Adrenal gland (tissue), 12 donors: ENCODE data around the gene MFN2. TPM values are rescaled to one million over a fixed set of nuclear protein-coding genes. Genes with fewer than 3 reads are reported as not detected.

Source experiments
- DNase-seq, 7 donors: peaks; one replicate each; pipeline ENCODE4 v3.0.0-alpha.2; 2019 to 2020
- H3K27ac ChIP-seq, 5 donors: fragments of 200-600 bp; sonication (generic) in 4 of 5; 1 replicate in 3 of 5; 2 replicates in 2 of 5; pipeline versions ENCODE4 v1.5.1 to v1.8.0; 2016 to 2020; ENCODE audit warnings: mild to moderate bottlenecking in 1 of 5
- H3K27me3 ChIP-seq: fragments of 200-600 bp; 2 replicates; pipeline ENCODE4 v1.8.0; 2021
- H3K36me3 ChIP-seq, 2 donors: fragments of 200-600 bp; replicated peaks in 1 of 2; 1 replicate in 1 of 2; 2 replicates in 1 of 2; pipeline versions ENCODE4 v1.5.1 to v1.8.0; 2018 to 2022
- H3K4me1 ChIP-seq, 2 donors: fragments of 200-600 bp; replicated peaks in 1 of 2; 1 replicate in 1 of 2; 2 replicates in 1 of 2; pipeline versions ENCODE4 v1.5.1 to v1.8.0; 2018 to 2021
- H3K4me3 ChIP-seq, 4 donors: fragments of 200-600 bp; sonication (generic) in 3 of 4; one replicate each; pipeline ENCODE4 v1.5.1; 2016 to 2018
- H3K9me3 ChIP-seq, 3 donors: fragments of 200-600 bp; sonication (generic) in 1 of 3; replicated peaks in 1 of 3; 1 replicate in 2 of 3; 2 replicates in 1 of 3; pipeline versions ENCODE4 v1.5.1 to v1.8.0; 2016 to 2021
- CTCF ChIP-seq, 6 experiments: fragments of 450-650 bp in 4 of 6; fragments of 200-600 bp in 2 of 6; sonication (generic) in 1 of 6; IDR thresholded peaks; 1 replicate in 5 of 6; 2 replicates in 1 of 6; pipeline versions ENCODE4 v1.5.1 to v1.8.0; 2016 to 2021; ENCODE audit warnings: antibody characterized with exemption in 6 of 6, mild to moderate bottlenecking in 2 of 6, moderate library complexity in 1 of 6
- POLR2A ChIP-seq, 2 donors: fragments of 450-650 bp; IDR thresholded peaks; one replicate each; pipeline ENCODE4 v1.6.1; 2017; ENCODE audit warnings: antibody characterized with exemption in 2 of 2, mild to moderate bottlenecking in 2 of 2, moderate library complexity in 1 of 2
- WGBS, 4 donors: extraction: QIAGEN DNeasy Blood & Tissue Kit in 2 of 4; methylation state at CpG; one replicate each; pipeline versions ENCODE4 v1.1.5 to v1.1.7; 2013 to 2017; 5-methylcytosine and 5-hydroxymethylcytosine counted together
- intact Hi-C, 2 donors: fragments of 100-400 bp; cut with DNase I; formaldehyde crosslinking; loops; one replicate each; pipeline versions ENCODE4 v1.14.1 to v1.15.0; 2022 to 2023
- polyA plus RNA-seq, 3 donors: library from polyadenylated mRNA; stranded (reverse); fragments of 200-250 nt in 2 of 3; fragments of 350-450 nt in 1 of 3; fragmentation: Illumina TruSeq in 1 of 3; extraction: RNeasy Lipid Tissue Mini Kit (QIAGEN cat#74804) in 1 of 3; gene quantifications; one replicate each; pipeline ENCODE4 v1.2.3, GENCODE V29; 2013 to 2014
- total RNA-seq, 9 donors: library from RNA; depleted of rRNA in 4 of 9; stranded (reverse); fragments of >200 nt in 4 of 9; fragments of 120-200 nt in 1 of 9; fragmentation: NEBNext Ultra II Directional in 1 of 9; extraction: Animal tissue kit (Norgen Biotek cat#: 25700) in 1 of 9; gene quantifications; one replicate each; pipeline versions ENCODE4 v1.1.0 to v1.2.4, GENCODE V29; 2013 to 2023
- donor health status: healthy with polysubstance abuse.
- donor health status: Bipolar disorder and iron deficiency.
- donor health status: DM: yes; HTN: yes; CAD: no.
- donor health status: DM: no; HTN: no; CAD: no.
- donor health status: DM: no; HTN: no; CAD: no.
- donor health status: DM: yes; HTN: yes; CAD: no.

The MFN2 gene
- total and polyA plus RNA-seq, 12 donors = 26.6 to 103 (median 63.5) TPM

GRCh38 chr1:11955221-11955620, 25.0 kb upstream of the MFN2 start:
- Histone ChIP-seq H3K36me3 (peaks cover 0 to 63% of the 10 kb centered on the region in 2 donors), H3K9me3 (no peaks in the 10 kb centered on the region), H3K27ac (no peak overlapping the region), H3K27me3 (no peaks in the 10 kb centered on the region), H3K4me1 (peaks cover 0 to under 1% of the 10 kb centered on the region in 2 donors), H3K4me3 (no peak overlapping the region)
- no peak for TF ChIP-seq POLR2A (IDR thresholded peaks at IDR 0.05)
- no peak for TF ChIP-seq CTCF (IDR thresholded peaks at IDR 0.05)
- no peak for DNase-seq
- WGBS, 4 donors = 78 to 86% (median 80%) methylated on average over 5 to 6 of the region's 6 CpGs
- intact Hi-C loops = no loop called here

- Histone ChIP-seq H3K36me3 (peaks cover 0 to 49% of the 10 kb centered on the region in 2 donors), H3K27ac (no peak overlapping the region)
- 93 to 100% (median 96%) methylated on average over 5 of the region's 5 CpGs for WGBS, 4 donors
Measured at GRCh38 chr1:11957398-11957797, 22.8 kb upstream of the MFN2 start.

GRCh38 chr1:11957897-11958296, 22.3 kb upstream of the MFN2 start:
- no peak for DNase-seq
- no peak overlapping the region for H3K27ac ChIP-seq
- WGBS, 4 donors = 88 to 95% (median 93%) methylated on average over 10 to 12 of the region's 12 CpGs

More at GRCh38 chr1:11957398-11957797, 22.8 kb upstream of the MFN2 start:
- DNase-seq = no peak
- Histone ChIP-seq H3K9me3 (no peaks in the 10 kb centered on the region), H3K4me3 (no peak overlapping the region), H3K27me3 (no peaks in the 10 kb centered on the region), H3K4me1 (peaks cover 15 to 17% of the 10 kb centered on the region in 2 donors)
- TF ChIP-seq CTCF (IDR thresholded peaks at IDR 0.05) = no peak
- TF ChIP-seq POLR2A (IDR thresholded peaks at IDR 0.05) = no peak
- intact Hi-C loops = no loop called here

DNA sequence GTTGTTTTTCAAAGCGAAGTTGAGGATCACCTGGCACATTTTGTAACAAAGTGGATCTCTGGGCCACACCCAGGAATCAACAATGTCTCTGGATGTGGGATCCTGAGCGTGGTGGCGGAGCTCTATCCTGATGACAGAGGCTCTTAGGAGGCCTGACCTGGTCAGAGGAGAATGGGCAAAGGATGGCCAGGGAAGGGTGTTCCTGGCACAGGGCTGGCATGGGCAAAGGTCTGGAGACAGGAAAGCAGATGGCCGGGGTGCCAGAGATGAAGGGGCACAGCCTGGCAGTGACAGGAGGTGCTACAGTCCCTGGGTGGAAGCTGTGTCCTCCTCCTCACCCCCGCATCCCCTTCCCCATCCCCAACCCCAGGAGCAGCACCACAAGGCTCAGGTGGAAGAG, 20.0 kb upstream of the MFN2 start:
- H3K27me3 ChIP-seq = no peaks in the 10 kb centered on the region
- peaks cover 0 to 64% of the 10 kb centered on the region in 2 donors for H3K36me3 ChIP-seq
- peak overlapping the region in 3 of 5 donors; percentile 42 to 75 (median 63) for H3K27ac ChIP-seq
- H3K4me3 ChIP-seq = no peak overlapping the region
- 90 to 97% (median 95%) methylated on average over 5 of the region's 5 CpGs for WGBS, 4 donors
- peaks cover 15 to 17% of the 10 kb centered on the region in 2 donors for H3K4me1 ChIP-seq
- TF ChIP-seq CTCF (IDR thresholded peaks at IDR 0.05) (no peak), POLR2A (IDR thresholded peaks at IDR 0.05) (no peak)
- intact Hi-C loops = loop anchor here (10.0 kb wide), 1 partner anchor 115 kb away; the partner anchor contains the start of gene NPPA (in 2 of the 2)
- H3K9me3 ChIP-seq = no peaks in the 10 kb centered on the region
- no peak for DNase-seq

More at GRCh38 chr1:11957897-11958296, 22.3 kb upstream of the MFN2 start:
- intact Hi-C loops = no loop called here
- Histone ChIP-seq H3K4me1 (peaks cover 15 to 17% of the 10 kb centered on the region in 2 donors), H3K27me3 (no peaks in the 10 kb centered on the region), H3K36me3 (peaks cover 0 to 48% of the 10 kb centered on the region in 2 donors), H3K9me3 (no peaks in the 10 kb centered on the region), H3K4me3 (no peak overlapping the region)
- TF ChIP-seq CTCF (IDR thresholded peaks at IDR 0.05) = no peak
- no peak for TF ChIP-seq POLR2A (IDR thresholded peaks at IDR 0.05)
